GM13976 (cell line): ENCODE data around the gene SYNGR2.
A peak's percentile ranks its signal among the peaks of the same experiment; 100 is the strongest.

Source experiments
- DNase-seq: peaks from one replicate; pipeline ENCODE4 v3.0.0; 2012; ENCODE audit warnings: low spot score
- CTCF ChIP-seq: IDR thresholded peaks from 2 replicates; pipeline ENCODE4 v1.5.1; 2012; ENCODE audit warnings: borderline replicate concordance, mild to moderate bottlenecking; ENCODE audit not compliant: insufficient read depth; ENCODE audit errors: extremely low read depth, missing control alignments, control extremely low read depth
- in situ Hi-C: fragments of 300-500 bp; cut with MboI; formaldehyde crosslinking; loops from one replicate; pipeline ENCODE4 v1.12.0; 2022; ENCODE audit warnings: low sequenced_read_pairs, mixed read lengths, inconsistent platforms; ENCODE audit not compliant: unreplicated experiment

The SYNGR2 gene

DNA sequence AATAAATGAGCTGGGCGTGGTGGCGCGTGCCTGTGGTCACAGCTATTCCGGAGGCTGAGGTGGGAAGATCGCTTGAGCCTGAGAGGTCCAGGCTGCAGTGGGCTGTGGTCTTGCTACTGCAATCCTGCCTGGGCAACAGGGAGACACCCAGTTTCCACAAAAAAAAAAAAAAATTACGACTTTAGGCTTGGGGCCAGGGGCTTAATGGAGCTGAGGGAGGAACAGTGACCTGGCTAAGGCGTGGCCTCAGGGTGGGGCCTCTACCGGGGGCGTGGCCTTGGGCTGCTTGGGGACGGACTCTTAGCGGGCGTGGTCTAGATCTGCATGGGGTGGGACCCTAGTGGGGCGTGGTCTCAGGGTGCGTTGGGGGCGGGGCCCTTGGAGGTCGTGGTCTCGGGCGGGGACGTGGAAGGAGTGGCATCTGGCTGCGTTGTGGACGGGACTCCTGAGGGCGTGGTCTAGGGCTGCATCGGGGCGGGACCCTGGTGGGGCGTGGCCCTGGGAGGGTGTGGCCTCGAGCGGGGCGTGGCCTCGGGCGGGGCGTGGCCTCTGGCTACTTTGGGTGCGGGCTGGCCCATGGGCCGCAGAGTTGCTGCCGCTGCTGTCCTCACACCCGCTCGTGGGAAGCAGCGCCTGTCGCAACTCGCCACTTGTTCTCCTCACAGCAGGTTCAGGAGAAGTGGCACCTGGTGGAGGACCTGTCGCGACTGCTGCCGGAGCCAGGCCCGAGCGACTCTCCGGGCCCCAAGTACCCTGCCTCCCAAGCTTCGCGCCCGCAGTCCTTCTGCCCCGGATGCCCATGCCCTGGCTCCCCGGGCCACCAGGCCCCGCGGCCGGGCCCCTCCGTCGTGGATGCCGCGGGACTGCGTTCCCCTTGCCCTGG is 28.0 kb upstream of the SYNGR2 start:
- DNase-seq: peak; percentile 98
- in situ Hi-C loops: no loop called here
- TF ChIP-seq CTCF: no peak

DNA sequence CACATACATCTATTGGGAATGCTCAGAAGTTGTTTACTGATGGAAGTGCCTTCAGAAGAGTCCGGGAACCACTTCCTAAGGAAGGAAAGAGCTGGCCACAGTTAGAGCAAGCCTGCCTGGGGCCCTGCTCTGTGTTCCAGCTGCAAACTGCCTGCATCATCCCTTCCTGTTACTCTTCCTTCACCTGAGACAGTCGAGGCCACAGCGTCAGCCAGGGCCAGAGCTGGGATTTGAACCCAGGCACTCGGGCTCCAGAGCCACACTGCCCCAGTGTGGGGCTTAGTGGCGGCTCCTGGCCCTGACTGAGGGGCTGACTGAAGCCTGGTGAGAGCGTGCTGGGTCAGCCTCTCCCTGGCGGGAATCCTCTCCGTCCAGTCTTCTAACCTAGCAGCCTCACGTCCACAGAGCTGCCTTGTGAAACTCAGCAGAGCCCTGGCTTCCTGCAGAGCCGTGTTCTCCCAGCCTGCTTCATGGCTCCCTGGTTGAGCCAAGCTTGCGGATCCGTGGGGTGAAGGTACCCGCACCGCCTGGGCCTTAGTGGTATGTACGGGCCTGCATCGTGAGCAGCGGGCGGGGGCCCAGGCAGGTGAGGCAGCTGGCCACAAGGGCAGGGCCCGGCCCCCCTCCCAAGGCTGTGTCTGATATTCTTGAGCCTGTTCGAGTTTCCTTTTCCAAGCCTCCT is 26.8 kb upstream of the SYNGR2 start:
- no peak for DNase-seq
- no peak for TF ChIP-seq CTCF
- in situ Hi-C loops: no loop called here

- no peak for TF ChIP-seq CTCF
- in situ Hi-C loops: no loop called here
- no peak for DNase-seq
Measured at GRCh38 chr17:78142119-78142861, 26.1 kb upstream of the SYNGR2 start.

- no peak for DNase-seq
- in situ Hi-C loops: no loop called here
- no peak for TF ChIP-seq CTCF
Measured at GRCh38 chr17:78143214-78144146, 24.9 kb upstream of the SYNGR2 start.

- DNase-seq: no peak
- TF ChIP-seq CTCF: no peak
- in situ Hi-C loops: no loop called here
Measured at GRCh38 chr17:78144147-78144719, 24.1 kb upstream of the SYNGR2 start.
